IMR-90 (cell line): ENCODE measurements around the gene FUCA2. TPM values are rescaled to one million over a fixed set of nuclear protein-coding genes. Genes with fewer than 3 reads are reported as not detected.

ENCODE experiments used
- ATAC-seq: fragments of 200-7000 bp; cut with Tn5 transposase; 2 replicates; pipeline ENCODE4 v1.9.1; 2020; ENCODE audit warnings: low read depth, mild to moderate bottlenecking, moderate library complexity
- BruUV-seq: library from RNA; stranded (reverse); fragments of 400-500 nt; replicated peaks from 2 replicates; lab custom pipeline; 2021; lab: Mats Ljungman, UMichigan
- CTCF ChIA-PET: fragments of 300-600 bp; formaldehyde crosslinking; extraction: SDS; loops from one replicate; lab custom pipeline; 2021; ENCODE audit warnings: antibody characterized with exemption; lab: Yijun Ruan, JAX
- POLR2A ChIA-PET: fragments of 300-600 bp; sonication (Branson Sonifier 250); formaldehyde crosslinking; loops from one replicate; lab custom pipeline; 2022; ENCODE audit warnings: antibody characterized with exemption; ENCODE audit not compliant: unreplicated experiment; lab: Charles Lee
- DNase-seq: peaks from one replicate; pipeline ENCODE4 v3.0.0; 2013
- H2AFZ ChIP-seq: replicated peaks from 2 replicates; pipeline ENCODE3; 2013; ENCODE audit warnings: low read length, mild to moderate bottlenecking; ENCODE audit not compliant: poor library complexity
- H2AK5ac ChIP-seq: 2 replicates; pipeline ENCODE4 v1.6.1; 2013; ENCODE audit warnings: low read depth, low read length, inconsistent platforms
- H2AK9ac ChIP-seq: replicated peaks from 2 replicates; pipeline ENCODE3; 2013; ENCODE audit warnings: mild to moderate bottlenecking, low read depth, low read length, moderate library complexity; ENCODE audit not compliant: poor library complexity
- H2BK120ac ChIP-seq: 2 replicates; pipeline ENCODE4 v1.6.1; 2013; ENCODE audit warnings: low read depth, low read length, inconsistent platforms
- H2BK15ac ChIP-seq: 3 replicates; pipeline ENCODE4 v1.6.1; 2013; ENCODE audit warnings: low read depth, low read length, inconsistent platforms
- H2BK20ac ChIP-seq: 2 replicates; pipeline ENCODE4 v1.6.1; 2013; ENCODE audit warnings: low read depth, mild to moderate bottlenecking, inconsistent platforms, low read length, moderate library complexity
- H2BK5ac ChIP-seq: 2 replicates; pipeline ENCODE4 v1.6.1; 2013; ENCODE audit warnings: mild to moderate bottlenecking, low read depth, low read length, inconsistent platforms; ENCODE audit not compliant: poor library complexity, severe bottlenecking
- H3K14ac ChIP-seq: replicated peaks from 2 replicates; pipeline ENCODE4 v1.6.1; 2013; ENCODE audit warnings: low read depth, low read length, inconsistent platforms
- H3K18ac ChIP-seq: 2 replicates; pipeline ENCODE4 v1.6.1; 2013; ENCODE audit warnings: low read depth, low read length, control low read depth
- H3K23ac ChIP-seq: 2 replicates; pipeline ENCODE4 v1.6.1; 2013; ENCODE audit warnings: low read depth, low read length, inconsistent platforms
- H3K27ac ChIP-seq: 2 replicates; pipeline ENCODE4 v1.5.1; 2013; ENCODE audit warnings: mild to moderate bottlenecking, control low read depth, low read length; ENCODE audit not compliant: insufficient read depth
- H3K27me3 ChIP-seq: 2 replicates; pipeline ENCODE4 v1.6.1; 2013; ENCODE audit warnings: low read length; ENCODE audit not compliant: control insufficient read depth, insufficient read depth
- H3K36me3 ChIP-seq: 2 replicates; pipeline ENCODE4 v1.6.1; 2013; ENCODE audit warnings: low read length, mixed read lengths; ENCODE audit not compliant: control insufficient read depth, insufficient read depth
- H3K4ac ChIP-seq: 2 replicates; pipeline ENCODE4 v1.6.1; 2013; ENCODE audit warnings: low read depth, low read length, inconsistent platforms
- H3K4me1 ChIP-seq: 2 replicates; pipeline ENCODE4 v1.6.1; 2013; ENCODE audit warnings: low read length, mixed read lengths; ENCODE audit not compliant: control insufficient read depth, insufficient read depth
- H3K4me2 ChIP-seq: 2 replicates; pipeline ENCODE4 v1.6.1; 2013; ENCODE audit warnings: low read depth, mild to moderate bottlenecking, control low read depth, low read length, moderate library complexity
- H3K4me3 ChIP-seq: 2 replicates; pipeline ENCODE4 v1.5.1; 2013; ENCODE audit warnings: low read depth, mild to moderate bottlenecking, control low read depth, low read length, moderate library complexity; ENCODE audit not compliant: insufficient read depth
- H3K56ac ChIP-seq: 2 replicates; pipeline ENCODE4 v1.6.1; 2013; ENCODE audit warnings: low read length, inconsistent platforms; ENCODE audit not compliant: insufficient read depth; ENCODE audit errors: extremely low read depth
- H3K79me1 ChIP-seq, 2 experiments: 2 replicates each; pipeline ENCODE4 v1.6.1; 2013; ENCODE audit warnings: low read length in 2 of 2, inconsistent platforms in 1 of 2, low read depth in 1 of 2
- H3K9ac ChIP-seq: 2 replicates; pipeline ENCODE4 v1.6.1; 2013; ENCODE audit warnings: low read depth, low read length, control low read depth
- H3K9me1 ChIP-seq: 2 replicates; pipeline ENCODE4 v1.6.1; 2013; ENCODE audit warnings: low read length, inconsistent platforms; ENCODE audit not compliant: insufficient read depth
- H3K9me3 ChIP-seq: 2 replicates; pipeline ENCODE4 v1.6.1; 2013; ENCODE audit warnings: low read length; ENCODE audit not compliant: control insufficient read depth, insufficient read depth
- H4K20me1 ChIP-seq: 2 replicates; pipeline ENCODE4 v1.6.1; 2013; ENCODE audit warnings: low read length, inconsistent platforms; ENCODE audit not compliant: insufficient read depth
- H4K5ac ChIP-seq: 2 replicates; pipeline ENCODE4 v1.6.1; 2013; ENCODE audit warnings: mild to moderate bottlenecking, low read depth, low read length, control low read depth
- H4K8ac ChIP-seq, 2 experiments: 2 replicates each; pipeline ENCODE4 v1.6.1; 2013; ENCODE audit warnings: low read depth in 2 of 2, low read length in 2 of 2, control low read depth in 1 of 2, inconsistent platforms in 1 of 2
- H4K91ac ChIP-seq: 2 replicates; pipeline ENCODE4 v1.6.1; 2013; ENCODE audit warnings: low read depth, low read length, inconsistent platforms; ENCODE audit not compliant: insufficient read depth
- BHLHE40 ChIP-seq: fragments of 150-350 bp; IDR thresholded peaks from 2 replicates; pipeline ENCODE4 v1.6.1; 2016; ENCODE audit warnings: mild to moderate bottlenecking, low read depth, low read length
- CEBPB ChIP-seq: IDR thresholded peaks from 2 replicates; pipeline ENCODE4 v1.6.1; 2012; ENCODE audit warnings: low read depth, low read length, improper control_type of control experiment
- CHD1 ChIP-seq: IDR thresholded peaks from 2 replicates; pipeline ENCODE4 v1.6.1; 2012; ENCODE audit warnings: low read depth, low read length, improper control_type of control experiment
- CTCF ChIP-seq: conservative IDR thresholded peaks from 2 replicates; pipeline ENCODE4 v1.5.1; 2012; ENCODE audit warnings: mild to moderate bottlenecking, low read depth, low read length, improper control_type of control experiment
- ELK1 ChIP-seq: fragments of 150-350 bp; IDR thresholded peaks from 2 replicates; pipeline ENCODE4 v1.6.1; 2016; ENCODE audit warnings: low read depth, mild to moderate bottlenecking, low read length, moderate library complexity, borderline replicate concordance
- FOS ChIP-seq: fragments of 150-350 bp; IDR thresholded peaks from 2 replicates; pipeline ENCODE4 v1.6.1; 2016; ENCODE audit warnings: low read depth, low read length
- MAFK ChIP-seq: IDR thresholded peaks from 2 replicates; pipeline ENCODE4 v1.6.1; 2012; ENCODE audit warnings: low read depth, low read length, improper control_type of control experiment
- MAZ ChIP-seq: IDR thresholded peaks from 2 replicates; pipeline ENCODE4 v1.6.1; 2012; ENCODE audit warnings: low read depth, mild to moderate bottlenecking, low read length, improper control_type of control experiment, moderate library complexity, borderline replicate concordance
- MXI1 ChIP-seq: IDR thresholded peaks from 2 replicates; pipeline ENCODE4 v1.6.1; 2012; ENCODE audit warnings: low read depth, mild to moderate bottlenecking, low read length, moderate library complexity, borderline replicate concordance
- NFE2L2 ChIP-seq: fragments of 150-350 bp; IDR thresholded peaks from 2 replicates; pipeline ENCODE4 v1.6.1; 2016; ENCODE audit warnings: low read depth, mild to moderate bottlenecking, low read length
- POLR2A ChIP-seq: IDR thresholded peaks from 2 replicates; pipeline ENCODE4 v1.6.1; 2012; ENCODE audit warnings: mild to moderate bottlenecking, low read depth, low read length
- RAD21 ChIP-seq: IDR thresholded peaks from 2 replicates; pipeline ENCODE4 v1.6.1; 2012; ENCODE audit warnings: low read length, improper control_type of control experiment
- RCOR1 ChIP-seq: IDR thresholded peaks from 2 replicates; pipeline ENCODE4 v1.6.1; 2012; ENCODE audit warnings: mild to moderate bottlenecking, low read length, improper control_type of control experiment; ENCODE audit not compliant: insufficient replicate concordance
- RFX5 ChIP-seq: IDR thresholded peaks from 2 replicates; pipeline ENCODE4 v1.8.0; 2012; ENCODE audit warnings: low read depth, mild to moderate bottlenecking, low read length, moderate library complexity
- SMC3 ChIP-seq: fragments of 150-350 bp; IDR thresholded peaks from 2 replicates; pipeline ENCODE4 v1.6.1; 2016; ENCODE audit warnings: low read depth, mild to moderate bottlenecking, antibody characterized with exemption, low read length, moderate library complexity
- USF2 ChIP-seq: fragments of 150-350 bp; IDR thresholded peaks from 2 replicates; pipeline ENCODE4 v1.6.1; 2017; ENCODE audit warnings: mild to moderate bottlenecking, antibody characterized with exemption, low read length, low read depth
- WGBS, 2 experiments: methylation state at CpG; one replicate each; pipeline versions ENCODE4 v1.1.5 to v1.1.7; 2013; ENCODE audit warnings: missing lambda C conversion rate in 2 of 2; ENCODE audit not compliant: insufficient read length in 1 of 2; ENCODE audit errors: extremely low coverage in 2 of 2; 5-methylcytosine and 5-hydroxymethylcytosine counted together
- dilution Hi-C: fragments of 300-500 bp; cut with HindIII; formaldehyde crosslinking; loops from one replicate; pipeline ENCODE4 v1.14.3; 2018; ENCODE audit warnings: low sequenced_read_pairs; ENCODE audit not compliant: unreplicated experiment
- in situ Hi-C: fragments of 300-500 bp; cut with MboI; formaldehyde crosslinking; loops from 3 replicates; pipeline ENCODE4 v1.14.3; 2019; ENCODE audit warnings: low sequenced_read_pairs, inconsistent platforms, mixed read lengths
- intact Hi-C: fragments of 100-400 bp; cut with micrococcal nuclease; formaldehyde crosslinking; loops from 2 replicates; pipeline ENCODE4 v1.10.0; 2022
- polyA plus RNA-seq, 3 experiments: library from polyadenylated mRNA; depleted of rRNA; stranded (reverse); fragments of >200 nt; gene quantifications; 2 replicates each; pipeline ENCODE4 v1.2.3, GENCODE V29; 2012; ENCODE audit warnings: low replicate concordance in 1 of 3
- total RNA-seq: library from RNA; depleted of rRNA; stranded (reverse); fragments of >200 nt; gene quantifications from 2 replicates; pipeline ENCODE4 v1.2.3, GENCODE V29; 2012

FUCA2 gene
- total and polyA plus RNA-seq, 2 of the 4 experiments (the other 2 are of a cell fraction), result 44.1 to 47.4 TPM

- DNase-seq, result no peak
- Histone ChIP-seq H3K4me1 (peaks cover 3% of the 10 kb centered on the region; the same call in 1 of the 2 replicates), H3K4me3 (no peak overlapping the region), H4K20me1 (no peaks in the 10 kb centered on the region), H2BK120ac (no peak overlapping the region), H4K91ac (no peak overlapping the region), H3K23ac (no peak overlapping the region), H2BK20ac (no peak overlapping the region), H3K18ac (no peak overlapping the region), H3K9me1 (no peaks in the 10 kb centered on the region), H3K56ac (no peak overlapping the region), H3K9me3 (no peaks in the 10 kb centered on the region), H2BK5ac (no peak overlapping the region), H3K27me3 (no peaks in the 10 kb centered on the region), H4K5ac (no peak overlapping the region), H3K9ac (no peak overlapping the region), H3K36me3 (no peaks in the 10 kb centered on the region), H3K27ac (no peak overlapping the region), H2BK15ac (no peak overlapping the region), H3K79me1 (peaks cover 23 to 43% of the 10 kb centered on the region in 2 experiments), H2AK9ac (no peak overlapping the region), H4K8ac (no peak overlapping the region), H3K4ac (no peak overlapping the region), H2AK5ac (no peak overlapping the region), H3K4me2 (no peak overlapping the region), H2AFZ (no peak overlapping the region), H3K14ac (no peak overlapping the region)
- no peak for TF ChIP-seq MAZ
- TF ChIP-seq FOS, result no peak
- TF ChIP-seq CTCF, result no peak
- TF ChIP-seq NFE2L2, result no peak
- TF ChIP-seq ELK1, result no peak
- TF ChIP-seq RCOR1, result no peak
- no peak for TF ChIP-seq POLR2A
- no peak for TF ChIP-seq BHLHE40
- no peak for TF ChIP-seq CHD1
- TF ChIP-seq CEBPB, result no peak
- TF ChIP-seq SMC3, result no peak
- TF ChIP-seq USF2, result no peak
- no peak for TF ChIP-seq MAFK
- TF ChIP-seq RAD21, result no peak
- TF ChIP-seq RFX5, result no peak
- TF ChIP-seq MXI1, result no peak
- no peak for ATAC-seq
- intact Hi-C loops, result no loop called here
- ChIA-PET POLR2A (no interaction called here), CTCF (no interaction called here)
- no TSS peak for BruUV-seq
- in situ Hi-C loops, result no loop called here
- dilution Hi-C loops, result no loop called here
- 72% methylated on average over 3 of the region's 7 CpGs; no CpG with 5 or more reads in 1 of the 2 experiments for WGBS, 2 experiments
Observed at GRCh38 chr6:143539734-143540133, 28.2 kb upstream of the FUCA2 start.
